GM12873 (cell line): ENCODE data around the gene MYLK2.

Experiments used
- TF ChIP-seq, protein P1 (sequence below): IDR thresholded peaks from 2 replicates; pipeline ENCODE4 v1.5.1; 2012; ENCODE audit warnings: low read depth, mild to moderate bottlenecking, moderate library complexity, low read length, control low read depth; ENCODE audit not compliant: insufficient read depth; ENCODE audit errors: missing control alignments

Gene MYLK2

DNA sequence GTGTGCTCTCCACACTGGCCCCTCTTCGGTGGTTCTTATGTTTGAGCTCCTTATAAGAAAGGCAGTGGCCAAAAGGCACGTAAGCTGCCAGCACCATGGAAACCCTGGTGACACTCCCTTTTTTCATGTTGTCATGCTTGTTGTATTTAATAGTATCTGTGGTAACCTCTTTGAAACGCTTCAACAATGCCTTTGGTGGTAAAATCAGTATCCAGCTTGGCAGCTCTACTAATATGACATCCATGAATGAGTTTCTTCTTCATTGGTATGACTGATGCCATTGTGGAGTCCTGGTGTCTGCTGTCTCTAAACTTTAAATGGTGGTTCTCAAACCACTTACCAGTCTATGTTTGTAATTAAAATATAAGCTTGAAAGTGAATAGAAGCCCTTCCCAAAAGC is 10.7 kb upstream of the MYLK2 start:
- TF ChIP-seq, protein P1, sequence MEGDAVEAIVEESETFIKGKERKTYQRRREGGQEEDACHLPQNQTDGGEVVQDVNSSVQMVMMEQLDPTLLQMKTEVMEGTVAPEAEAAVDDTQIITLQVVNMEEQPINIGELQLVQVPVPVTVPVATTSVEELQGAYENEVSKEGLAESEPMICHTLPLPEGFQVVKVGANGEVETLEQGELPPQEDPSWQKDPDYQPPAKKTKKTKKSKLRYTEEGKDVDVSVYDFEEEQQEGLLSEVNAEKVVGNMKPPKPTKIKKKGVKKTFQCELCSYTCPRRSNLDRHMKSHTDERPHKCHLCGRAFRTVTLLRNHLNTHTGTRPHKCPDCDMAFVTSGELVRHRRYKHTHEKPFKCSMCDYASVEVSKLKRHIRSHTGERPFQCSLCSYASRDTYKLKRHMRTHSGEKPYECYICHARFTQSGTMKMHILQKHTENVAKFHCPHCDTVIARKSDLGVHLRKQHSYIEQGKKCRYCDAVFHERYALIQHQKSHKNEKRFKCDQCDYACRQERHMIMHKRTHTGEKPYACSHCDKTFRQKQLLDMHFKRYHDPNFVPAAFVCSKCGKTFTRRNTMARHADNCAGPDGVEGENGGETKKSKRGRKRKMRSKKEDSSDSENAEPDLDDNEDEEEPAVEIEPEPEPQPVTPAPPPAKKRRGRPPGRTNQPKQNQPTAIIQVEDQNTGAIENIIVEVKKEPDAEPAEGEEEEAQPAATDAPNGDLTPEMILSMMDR, result no peak

DNA sequence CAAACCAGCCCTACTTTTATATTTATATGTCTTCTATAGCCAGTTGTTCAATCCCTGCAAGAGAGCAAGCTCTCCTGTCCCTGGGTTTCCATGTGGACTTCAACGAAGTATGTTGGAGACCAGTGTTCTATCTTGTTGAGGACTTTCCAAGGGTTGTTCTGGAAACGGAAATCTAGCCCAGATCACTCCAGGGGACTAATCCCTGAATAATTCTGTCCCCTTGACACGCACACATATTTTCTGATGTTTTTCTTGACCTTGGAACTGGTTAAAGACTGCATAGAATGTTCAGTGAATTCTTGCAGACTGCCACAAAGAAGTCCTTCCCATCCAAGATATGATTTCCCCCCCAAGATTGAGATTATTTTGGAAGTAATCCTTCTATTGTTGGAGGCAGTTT is 9.5 kb upstream of the MYLK2 start:
- TF ChIP-seq, protein P1, result no peak

DNA sequence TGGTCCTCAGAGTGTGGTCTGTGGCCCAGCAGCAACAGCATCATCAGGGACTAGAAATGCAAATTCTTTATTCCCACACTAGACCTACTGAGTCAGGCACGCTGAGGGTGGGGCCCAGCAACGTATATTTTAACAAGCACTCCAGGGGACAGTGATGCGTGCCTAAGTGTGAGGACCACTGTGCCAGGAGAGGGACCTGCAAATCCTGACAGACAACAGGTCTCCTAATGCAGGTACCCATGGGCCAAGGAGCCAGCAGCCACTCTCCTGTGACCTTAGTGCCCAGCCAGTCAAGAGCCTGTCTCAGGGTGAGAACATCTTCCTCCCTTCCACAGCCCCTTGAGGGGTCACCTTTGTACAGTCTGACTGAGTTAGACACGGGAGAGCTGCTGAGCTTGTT is 8.0 kb upstream of the MYLK2 start:
- TF ChIP-seq, protein P1, result no peak

DNA sequence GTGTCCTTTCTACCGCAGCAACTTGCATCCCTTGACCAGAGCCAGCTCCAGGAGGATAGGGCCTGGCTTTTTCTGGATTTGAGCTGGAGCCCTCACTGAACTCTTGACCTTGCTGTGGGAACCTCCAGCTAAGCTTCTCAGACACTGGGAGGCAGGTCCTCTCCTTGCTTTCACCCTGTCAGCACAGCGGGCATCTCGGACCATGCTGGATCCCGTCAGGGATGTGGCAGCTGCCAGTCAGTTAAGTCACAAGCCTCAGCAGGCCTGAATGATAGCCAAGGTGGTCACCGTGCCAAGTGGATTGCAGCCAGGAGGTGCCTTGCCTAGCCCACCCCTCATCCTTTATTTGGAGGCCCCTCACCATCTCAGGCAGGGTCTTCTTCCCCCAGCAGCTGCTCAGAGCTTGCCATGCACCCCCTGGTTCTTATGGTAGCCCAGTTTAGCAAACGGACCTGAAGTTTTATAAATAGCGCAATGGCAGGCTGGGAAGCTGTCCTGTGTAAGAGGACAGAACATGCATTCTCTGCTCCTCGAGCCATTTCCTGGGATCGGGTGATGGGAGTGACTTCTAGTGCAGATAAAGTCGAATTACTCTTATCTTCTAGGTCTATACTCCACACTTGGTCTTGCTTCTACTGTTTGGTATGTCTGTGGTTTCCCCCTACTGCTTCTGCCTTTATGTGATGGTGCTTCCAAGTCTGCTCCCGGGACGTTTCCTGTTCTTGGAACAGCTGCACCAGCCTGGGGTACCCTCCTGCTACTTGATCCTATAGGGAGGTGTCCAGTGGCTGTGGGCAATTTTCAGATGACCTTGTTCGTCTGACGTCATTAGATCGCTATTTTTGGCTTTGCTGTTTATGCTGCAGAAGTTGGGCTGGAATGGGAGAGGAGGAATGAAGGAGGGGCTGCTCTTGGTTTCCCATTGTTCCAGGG is 7.1 kb upstream of the MYLK2 start:
- TF ChIP-seq, protein P1, result no peak

DNA sequence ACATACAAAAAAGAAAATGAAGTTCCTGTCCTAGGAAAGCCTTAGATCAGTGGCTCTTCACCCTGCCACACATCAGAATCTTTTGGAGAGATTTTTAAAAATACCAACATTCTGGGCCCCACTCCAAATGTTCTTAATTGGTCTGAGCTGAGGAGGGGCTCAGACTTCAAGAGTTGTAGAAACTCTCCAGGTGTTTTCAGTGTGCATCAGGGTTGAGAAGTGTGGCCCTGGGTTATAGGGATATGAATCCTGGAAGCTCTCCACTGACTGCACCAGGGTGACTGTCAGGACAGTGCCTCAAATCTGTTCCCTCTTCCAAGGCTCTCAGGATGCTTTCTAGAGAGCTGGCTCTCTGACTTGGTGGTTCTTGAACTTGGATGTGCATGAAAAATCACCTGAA is 5.5 kb upstream of the MYLK2 start:
- TF ChIP-seq, protein P1, result no peak

DNA sequence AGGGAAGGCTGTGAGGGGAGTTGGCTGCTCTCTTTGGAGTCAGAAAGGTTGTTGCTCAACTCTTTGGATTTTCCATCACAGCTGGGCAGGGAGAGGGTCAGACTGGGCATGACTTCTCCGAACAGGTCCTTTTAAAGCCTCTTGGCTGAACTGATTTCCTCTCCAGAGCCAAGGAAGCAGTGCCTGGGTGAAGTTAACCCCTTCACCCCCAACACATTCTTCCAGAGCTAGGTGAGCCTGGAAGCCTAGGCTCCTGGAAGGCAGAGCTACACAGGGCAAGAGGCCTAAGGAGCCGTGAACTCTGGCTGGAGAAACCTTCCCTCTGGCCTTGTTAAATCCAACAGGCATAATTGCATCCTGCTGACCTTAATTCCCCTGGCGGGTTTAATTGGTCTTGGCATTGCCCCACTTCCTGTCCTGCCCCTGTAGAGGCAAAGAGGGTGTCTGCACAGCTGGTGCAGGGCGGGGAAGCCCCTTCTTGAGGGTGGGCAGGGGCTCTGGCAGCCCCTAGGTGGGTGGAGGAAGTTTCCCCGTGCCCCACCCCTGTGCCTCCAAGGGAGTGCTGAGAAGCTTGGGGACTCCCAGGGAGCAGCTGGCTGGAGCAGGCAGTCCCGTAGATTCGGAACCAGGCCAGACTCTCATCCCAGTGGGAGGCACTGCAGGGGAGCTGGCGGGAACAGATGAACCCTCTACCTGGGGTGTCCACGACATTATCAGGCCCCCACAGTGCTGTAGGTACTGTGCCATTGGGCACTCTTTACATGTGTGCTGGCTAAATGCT is 3.6 kb upstream of the MYLK2 start:
- TF ChIP-seq, protein P1, result no peak

DNA sequence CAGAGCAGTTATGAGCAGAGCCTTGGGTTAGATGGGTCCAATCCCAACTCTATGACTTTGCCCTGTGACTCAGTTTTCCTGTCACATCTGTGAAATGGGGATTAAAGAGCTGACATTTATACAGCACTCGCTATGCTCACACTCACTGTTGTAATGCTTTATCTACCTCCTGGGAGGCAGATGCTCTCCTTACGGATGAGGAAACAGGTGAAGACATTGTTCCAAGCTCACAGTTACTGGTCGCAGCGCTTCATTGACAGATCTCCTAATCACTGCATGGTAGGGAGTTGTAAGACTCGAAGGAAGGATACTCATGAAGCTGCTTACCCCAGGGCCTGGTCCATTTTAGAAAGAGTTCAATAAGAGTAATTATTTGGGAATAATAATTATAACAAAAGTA is 2.9 kb upstream of the MYLK2 start:
- TF ChIP-seq, protein P1, result no peak
